Fibroblast of mammary gland (primary cell): ENCODE measurements around the gene ATXN1.

Experiments used
- DNase-seq: peaks from one replicate; pipeline ENCODE4 v3.0.0-alpha.2; 2010; ENCODE audit warnings: low read depth
- H3K4me3 ChIP-seq: 2 replicates; pipeline ENCODE4 v1.5.1; 2011; ENCODE audit warnings: low read depth, mild to moderate bottlenecking, low read length, moderate library complexity; ENCODE audit not compliant: control insufficient read depth
- CTCF ChIP-seq: conservative IDR thresholded peaks from 2 replicates; pipeline ENCODE4 v1.5.1; 2011; ENCODE audit warnings: low read depth, low read length, inconsistent platforms; ENCODE audit not compliant: control insufficient read depth, insufficient read depth

ATXN1 gene

GRCh38 chr6:16511723-16512489 is 249.4 kb downstream of the ATXN1 start:
- H3K4me3 ChIP-seq = no peak overlapping the region
- no peak for DNase-seq
- no peak for TF ChIP-seq CTCF

- peak; percentile 73 for TF ChIP-seq CTCF
- H3K4me3 ChIP-seq = no peak overlapping the region
- DNase-seq = peak; percentile 63
Measured at GRCh38 chr6:16511040-16511660, 250.1 kb downstream of the ATXN1 start.

DNA sequence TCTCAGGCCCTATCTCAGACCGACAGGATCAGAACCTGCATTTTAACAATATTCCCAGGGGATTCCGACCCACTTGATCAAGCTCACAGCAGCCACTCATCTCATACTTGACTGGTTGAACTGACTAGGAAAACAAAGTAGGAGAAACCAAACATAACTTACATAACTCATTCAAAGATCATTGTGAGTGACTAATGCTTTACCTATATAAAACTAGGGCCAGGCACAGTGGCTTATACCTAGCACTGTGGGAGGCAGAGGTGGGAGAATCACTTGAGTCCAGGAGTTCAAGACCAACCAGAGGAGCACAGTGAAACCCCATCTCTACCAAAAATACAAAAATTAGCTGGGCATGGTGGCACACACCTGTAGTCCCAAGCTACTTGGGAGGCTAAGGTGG is 251.0 kb downstream of the ATXN1 start:
- H3K4me3 ChIP-seq = no peak overlapping the region
- no peak for DNase-seq
- no peak for TF ChIP-seq CTCF

GRCh38 chr6:16508959-16509358 is 252.3 kb downstream of the ATXN1 start:
- no peak for DNase-seq
- H3K4me3 ChIP-seq = no peak overlapping the region
- no peak for TF ChIP-seq CTCF

DNA sequence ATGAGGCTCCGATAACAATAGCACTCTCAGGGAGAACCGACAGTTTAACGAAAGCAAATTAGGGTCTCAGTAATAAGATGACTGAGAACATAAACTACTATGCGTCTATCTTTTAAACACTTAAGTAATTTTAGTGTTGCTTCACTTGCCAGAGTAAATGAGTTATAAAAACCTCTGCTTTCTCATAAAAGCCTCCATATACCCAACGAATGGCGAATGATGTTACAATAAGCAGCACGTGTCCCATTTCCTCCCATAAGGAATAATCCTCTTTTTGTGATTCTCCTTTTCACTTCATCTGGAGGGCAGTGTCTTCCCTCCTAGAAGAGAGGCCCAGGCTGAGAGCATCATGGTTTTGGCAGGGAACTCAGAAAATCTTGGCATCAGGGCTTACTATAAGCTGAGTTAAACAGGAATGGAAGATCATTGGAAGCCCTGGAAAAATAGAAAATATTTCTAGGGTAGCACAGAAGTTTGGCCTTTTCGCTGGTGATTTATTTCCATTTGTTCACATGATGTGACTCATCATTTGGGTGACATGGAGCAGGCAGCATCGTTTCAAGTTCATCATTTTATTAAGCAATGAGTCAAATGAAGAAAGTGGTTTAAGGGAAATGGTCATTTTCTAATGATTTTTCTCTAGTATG is 255.4 kb downstream of the ATXN1 start:
- peak; percentile 8 for TF ChIP-seq CTCF
- H3K4me3 ChIP-seq = no peak overlapping the region
- peak; percentile 91 for DNase-seq

DNA sequence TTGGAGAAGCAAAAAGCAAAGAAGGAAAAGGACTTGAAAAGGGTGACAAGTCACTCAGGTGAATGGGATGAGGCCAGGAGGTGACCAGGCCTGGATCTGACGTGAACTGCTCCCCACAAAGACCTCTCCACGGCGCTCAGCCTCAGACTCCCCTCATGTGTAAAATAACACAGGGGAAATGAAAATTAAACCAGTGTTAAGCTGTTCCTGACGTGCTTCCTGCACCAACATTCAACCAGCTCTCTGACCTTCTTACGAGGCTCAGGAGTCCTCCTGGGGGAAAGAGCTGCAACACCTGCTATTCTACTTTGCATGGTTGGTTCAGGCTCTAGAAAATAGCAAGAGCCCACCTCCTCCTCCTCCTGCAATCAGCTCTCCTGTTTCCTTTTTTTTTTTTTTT is 256.7 kb downstream of the ATXN1 start:
- DNase-seq = no peak
- no peak for TF ChIP-seq CTCF
- H3K4me3 ChIP-seq = no peak overlapping the region
